Common myeloid progenitor, CD34-positive (primary cell): ENCODE measurements around the gene UBXN10.

Experiments used
- CTCF ChIA-PET: fragments of 350-600 bp; sonication (Branson Sonifier 250); formaldehyde crosslinking; loops from one replicate; lab custom pipeline; 2021; ENCODE audit warnings: antibody characterized with exemption; lab: Charles Lee
- POLR2A ChIA-PET: fragments of 350-600 bp; sonication (Branson Sonifier 250); formaldehyde crosslinking; loops from one replicate; lab custom pipeline; 2021; ENCODE audit warnings: antibody characterized with exemption; lab: Charles Lee
- DNase-seq, 3 donors: peaks; one replicate each; pipeline versions ENCODE4 v3.0.0 to v3.0.0-alpha.2; 2013
- H3K27ac ChIP-seq, 2 experiments: 1 replicate in 1 of 2; 2 replicates in 1 of 2; pipeline ENCODE4 v1.7.0; 2013; ENCODE audit warnings: inconsistent platforms in 2 of 2, low read length in 2 of 2, mild to moderate bottlenecking in 2 of 2, low read depth in 1 of 2, moderate library complexity in 1 of 2; ENCODE audit not compliant: severe bottlenecking in 2 of 2, insufficient read depth in 1 of 2, poor library complexity in 1 of 2
- H3K27me3 ChIP-seq, 5 experiments: replicated peaks in 2 of 5; 1 replicate in 3 of 5; 2 replicates in 2 of 5; pipeline versions ENCODE4 v1.6.1 to v1.7.0; 2013; ENCODE audit warnings: low read length in 4 of 5, mild to moderate bottlenecking in 2 of 5, moderate library complexity in 2 of 5, inconsistent platforms in 1 of 5; ENCODE audit not compliant: insufficient read depth in 5 of 5, control insufficient read depth in 4 of 5
- H3K36me3 ChIP-seq, 4 experiments: 1 replicate in 2 of 4; 2 replicates in 2 of 4; pipeline versions ENCODE4 v1.6.1 to v1.7.0; 2013; ENCODE audit warnings: low read length in 3 of 4, control low read depth in 1 of 4, mild to moderate bottlenecking in 1 of 4; ENCODE audit not compliant: control insufficient read depth in 4 of 4, insufficient read depth in 4 of 4
- H3K4me1 ChIP-seq, 4 experiments: 1 replicate in 3 of 4; 2 replicates in 1 of 4; pipeline versions ENCODE4 v1.6.1 to v1.7.1; 2013; ENCODE audit warnings: low read length in 3 of 4, mild to moderate bottlenecking in 3 of 4, control low read depth in 1 of 4, inconsistent platforms in 1 of 4, moderate library complexity in 1 of 4; ENCODE audit not compliant: control insufficient read depth in 4 of 4, insufficient read depth in 4 of 4; ENCODE audit errors: control extremely low read depth in 1 of 4
- H3K4me3 ChIP-seq, 7 experiments: 1 replicate in 4 of 7; 2 replicates in 3 of 7; pipeline versions ENCODE4 v1.5.1 to v1.7.0; 2013; ENCODE audit warnings: mild to moderate bottlenecking in 7 of 7, low read length in 6 of 7, moderate library complexity in 6 of 7, inconsistent platforms in 2 of 7, low read depth in 2 of 7, control low read depth in 1 of 7; ENCODE audit not compliant: insufficient read depth in 4 of 7, control insufficient read depth in 1 of 7; ENCODE audit errors: extremely low read depth in 1 of 7
- H3K9me3 ChIP-seq, 5 experiments: 1 replicate in 4 of 5; 2 replicates in 1 of 5; pipeline versions ENCODE4 v1.6.1 to v1.7.1; 2013; ENCODE audit warnings: low read length in 4 of 5, mild to moderate bottlenecking in 2 of 5, inconsistent platforms in 1 of 5, low read depth in 1 of 5, moderate library complexity in 1 of 5; ENCODE audit not compliant: control insufficient read depth in 4 of 5, insufficient read depth in 2 of 5; ENCODE audit errors: control extremely low read depth in 1 of 5
- WGBS: methylation state at CpG from one replicate; pipeline ENCODE4 v1.1.5; 2013; ENCODE audit not compliant: insufficient coverage; 5-methylcytosine and 5-hydroxymethylcytosine counted together

UBXN10 gene

GRCh38 chr1:20147846-20148570 lies 37.9 kb upstream of the UBXN10 start:
- Histone ChIP-seq H3K9me3 (no peaks in the 10 kb centered on the region), H3K27ac (no peak overlapping the region), H3K4me1 (peaks cover 0 to 13% (median 11%) of the 10 kb centered on the region in 4 experiments), H3K4me3 (no peak overlapping the region), H3K27me3 (peaks cover 0 to 8% (median 0%) of the 10 kb centered on the region in 5 experiments), H3K36me3 (no peaks in the 10 kb centered on the region)
- WGBS: 92% methylated on average over 10 of the region's 13 CpGs
- no peak for DNase-seq
- ChIA-PET CTCF (interaction anchor here (0.7 to 1.4 kb wide), 2 partner anchors 230 to 234 kb away, joined by 3 to 4 read pairs; no protein-coding TSS in a partner anchor), POLR2A (no interaction called here)

GRCh38 chr1:20148571-20149500 lies 37.1 kb upstream of the UBXN10 start:
- Histone ChIP-seq H3K4me3 (no peak overlapping the region), H3K27ac (no peak overlapping the region), H3K4me1 (peaks cover 0 to 18% (median 13%) of the 10 kb centered on the region in 4 experiments), H3K27me3 (peaks cover 0 to 8% (median 0%) of the 10 kb centered on the region in 5 experiments), H3K36me3 (no peaks in the 10 kb centered on the region), H3K9me3 (no peaks in the 10 kb centered on the region)
- POLR2A ChIA-PET: no interaction called here
- no peak for DNase-seq
- 98% methylated on average over 6 of the region's 13 CpGs for WGBS
- CTCF ChIA-PET: no interaction called here

- no peaks in the 10 kb centered on the region for H3K36me3 ChIP-seq
- DNase-seq: no peak
- H3K4me3 ChIP-seq: no peak overlapping the region
- H3K4me1 ChIP-seq: peaks cover 0 to 24% (median 13%) of the 10 kb centered on the region in 4 experiments
- CTCF ChIA-PET: no interaction called here
- POLR2A ChIA-PET: no interaction called here
- H3K27me3 ChIP-seq: peaks cover 0 to 8% (median 0%) of the 10 kb centered on the region in 5 experiments
- 94% methylated on average over 15 of the region's 27 CpGs for WGBS
- H3K9me3 ChIP-seq: no peaks in the 10 kb centered on the region
- H3K27ac ChIP-seq: no peak overlapping the region
Measured at GRCh38 chr1:20149601-20150325, 36.1 kb upstream of the UBXN10 start.

- Histone ChIP-seq H3K9me3 (no peaks in the 10 kb centered on the region), H3K4me3 (no peak overlapping the region), H3K27me3 (peaks cover 0 to 8% (median 0%) of the 10 kb centered on the region in 5 experiments), H3K27ac (no peak overlapping the region), H3K4me1 (peaks cover 0 to 24% (median 13%) of the 10 kb centered on the region in 4 experiments), H3K36me3 (no peaks in the 10 kb centered on the region)
- ChIA-PET CTCF (no interaction called here), POLR2A (no interaction called here)
- WGBS: 89% methylated on average over 8 of the region's 8 CpGs
- no peak for DNase-seq
Measured at GRCh38 chr1:20150326-20150705, 35.6 kb upstream of the UBXN10 start.

GRCh38 chr1:20150969-20151368 lies 34.9 kb upstream of the UBXN10 start:
- Histone ChIP-seq H3K27ac (no peak overlapping the region), H3K36me3 (no peaks in the 10 kb centered on the region), H3K9me3 (no peaks in the 10 kb centered on the region), H3K27me3 (peaks cover 0 to 8% (median 0%) of the 10 kb centered on the region in 5 experiments), H3K4me3 (no peak overlapping the region), H3K4me1 (peaks cover 0 to 24% (median 13%) of the 10 kb centered on the region in 4 experiments)
- WGBS: 100% methylated on average over 1 of the region's 6 CpGs
- CTCF ChIA-PET: no interaction called here
- DNase-seq: no peak
- POLR2A ChIA-PET: no interaction called here

GRCh38 chr1:20151906-20152598 lies 33.8 kb upstream of the UBXN10 start:
- DNase-seq: peak; percentile 60 to 71 (median 69)
- Histone ChIP-seq H3K27ac (no peak overlapping the region), H3K4me1 (peaks cover 0 to 24% (median 13%) of the 10 kb centered on the region in 4 experiments), H3K27me3 (peaks cover 0 to 7% (median 0%) of the 10 kb centered on the region in 5 experiments), H3K4me3 (peak overlapping the region in 5 of 7 experiments; percentile 25 to 75 (median 57)), H3K9me3 (peaks cover 0 to under 1% (median 0%) of the 10 kb centered on the region in 5 experiments), H3K36me3 (no peaks in the 10 kb centered on the region)
- 3% methylated on average over 24 of the region's 29 CpGs for WGBS
- ChIA-PET CTCF (interaction anchor here (0.7 to 2.4 kb wide), 13 partner anchors 8 to 342 kb away, joined by 3 to 10 read pairs (median 3); no protein-coding TSS in a partner anchor), POLR2A (interaction anchor here (1.1 kb wide), 1 partner anchor 231 kb away, joined by 4 read pairs; no protein-coding TSS in a partner anchor)
